Keratinocyte (primary cell): ENCODE results near the gene CCNY.

Source experiments
- CTCF ChIP-seq, 3 experiments: IDR thresholded peaks in 1 of 3; conservative IDR thresholded peaks in 1 of 3; optimal IDR thresholded peaks in 1 of 3; 2 replicates in 2 of 3; 3 replicates in 1 of 3; pipeline versions ENCODE3 to v1.5.1; 2011; ENCODE audit warnings: low read length in 3 of 3, mild to moderate bottlenecking in 3 of 3, moderate library complexity in 2 of 3, control low read depth in 1 of 3, inconsistent platforms in 1 of 3; ENCODE audit not compliant: insufficient read depth in 2 of 3; ENCODE audit errors: extremely low read depth in 1 of 3
- EZH2 ChIP-seq: IDR thresholded peaks from one replicate; pipeline ENCODE4 v1.6.1; 2012; ENCODE audit warnings: inconsistent platforms, mild to moderate bottlenecking, low read length, moderate library complexity

- TF ChIP-seq CTCF (optimal IDR thresholded peaks at IDR 0.05 in 1 of 3, IDR thresholded peaks at IDR 0.05 in 1 of 3, conservative IDR thresholded peaks at IDR 0.05 in 1 of 3; ENCODE audit: extremely low read depth in 1 of 3, insufficient read depth in 2 of 3, low read length in 3 of 3): no peak
- TF ChIP-seq EZH2: no peak
Measured at GRCh38 chr10:35359873-35360272, 23.6 kb downstream of the CCNY start.
